ENCODE data around the gene GBP3.
"Not testable (repeated sequence)": the region's sequence is repeated elsewhere in the genome, so short reads cannot be mapped to it uniquely, and the experiment has no call there.

The GBP3 gene

DNA sequence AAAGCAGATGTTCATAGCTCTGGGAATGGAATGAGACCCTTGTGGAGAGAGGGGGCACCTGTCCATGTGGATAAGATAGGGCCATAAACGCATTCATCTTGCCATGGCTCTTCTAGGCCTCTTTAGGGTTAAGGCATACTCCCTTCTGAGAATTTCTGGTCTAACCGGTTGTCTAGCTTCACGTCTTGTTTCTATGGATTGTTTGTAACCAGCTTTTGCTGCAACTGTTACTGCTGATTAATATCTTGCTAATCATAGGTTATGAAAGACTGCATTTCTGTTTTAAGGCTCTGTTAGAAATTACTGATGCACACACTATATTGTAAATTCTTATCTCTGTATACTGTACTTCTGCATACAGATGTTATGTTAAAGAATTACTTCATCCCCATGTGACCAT lies 4.3 kb downstream of the GBP3 start:
- H3K27ac Mint-ChIP-seq; H3K27me3 Mint-ChIP-seq; H3K9me3 Mint-ChIP-seq; H3K4me3 Mint-ChIP-seq; intact Hi-C loops (cut with micrococcal nuclease): not testable (repeated sequence)
- peaks cover 67% of the 10 kb centered on the region for H3K36me3 Mint-ChIP-seq (ENCODE audit: low read depth)
- H3K4me1 Mint-ChIP-seq (ENCODE audit: low read depth), result peaks cover 25% of the 10 kb centered on the region

DNA sequence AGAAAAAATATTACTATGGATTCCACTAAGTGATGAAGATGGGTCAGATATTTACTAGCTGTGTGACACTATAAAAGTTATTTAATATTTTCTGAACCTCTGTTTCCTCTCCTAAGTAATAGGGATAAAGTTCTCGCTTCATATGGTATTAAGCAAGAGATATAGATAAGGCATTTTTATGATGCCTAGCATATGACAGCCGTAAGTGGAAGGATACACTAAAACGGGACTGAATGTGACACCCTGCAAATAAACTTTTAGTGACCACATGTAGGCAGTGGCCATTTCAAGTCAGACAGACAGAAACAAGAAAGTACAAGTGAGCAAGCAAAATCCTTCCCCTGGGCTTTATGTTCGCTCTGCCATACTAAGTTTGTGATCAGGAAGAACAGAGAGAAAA lies 14.2 kb downstream of the GBP3 start:
- Mint-ChIP-seq H3K4me1 (ENCODE audit: low read depth) (peaks cover 19% of the 10 kb centered on the region), H3K27me3 (no peaks in the 10 kb centered on the region), H3K9me3 (no peaks in the 10 kb centered on the region), H3K4me3 (no peak overlapping the region), H3K27ac (no peak overlapping the region), H3K36me3 (ENCODE audit: low read depth) (peaks cover 85% of the 10 kb centered on the region)
- intact Hi-C loops (cut with micrococcal nuclease), result no loop called here

DNA sequence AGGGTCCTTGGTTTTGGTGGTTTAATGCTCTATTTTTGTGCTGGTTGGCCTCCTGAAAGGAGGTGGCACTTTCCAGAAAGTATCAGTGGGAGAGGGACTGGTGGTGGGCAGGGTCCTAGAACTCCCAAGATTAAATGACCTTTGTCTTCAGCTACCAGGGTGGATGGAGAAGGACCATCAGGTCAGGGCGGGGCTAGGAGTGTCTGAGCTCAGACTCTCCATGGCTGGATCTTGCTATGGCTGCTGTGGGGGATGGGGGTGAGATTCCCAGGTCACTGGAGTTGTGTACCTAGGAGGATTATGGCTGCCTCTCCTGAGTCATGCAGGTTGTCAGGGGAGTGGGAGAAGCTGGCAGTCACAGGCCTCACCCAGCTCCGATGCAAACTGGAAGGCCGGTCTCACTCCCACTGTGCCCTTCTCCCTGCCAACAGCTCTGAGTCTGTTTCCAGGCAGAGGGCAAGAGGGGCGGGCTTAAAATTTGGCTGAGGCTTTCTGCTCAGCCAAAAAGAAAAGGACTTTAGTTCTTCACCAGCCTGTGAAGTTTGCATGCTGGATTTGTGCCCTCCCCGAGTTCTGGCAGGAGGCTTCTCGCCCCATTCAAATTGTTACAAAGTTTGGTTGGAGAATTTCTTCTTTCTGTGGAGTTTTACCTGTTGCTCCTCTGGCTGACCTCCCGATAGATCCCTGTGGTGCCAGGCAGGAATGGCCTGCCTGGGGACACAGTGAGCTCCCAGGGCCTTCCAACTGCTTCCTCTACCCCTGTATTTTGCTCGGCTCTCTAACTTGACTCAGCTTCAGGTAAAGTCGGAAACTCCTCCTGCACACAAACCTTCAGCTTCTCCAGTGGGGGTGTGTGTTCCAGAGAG lies 17.1 kb downstream of the GBP3 start:
- intact Hi-C loops (cut with micrococcal nuclease), result no loop called here

DNA sequence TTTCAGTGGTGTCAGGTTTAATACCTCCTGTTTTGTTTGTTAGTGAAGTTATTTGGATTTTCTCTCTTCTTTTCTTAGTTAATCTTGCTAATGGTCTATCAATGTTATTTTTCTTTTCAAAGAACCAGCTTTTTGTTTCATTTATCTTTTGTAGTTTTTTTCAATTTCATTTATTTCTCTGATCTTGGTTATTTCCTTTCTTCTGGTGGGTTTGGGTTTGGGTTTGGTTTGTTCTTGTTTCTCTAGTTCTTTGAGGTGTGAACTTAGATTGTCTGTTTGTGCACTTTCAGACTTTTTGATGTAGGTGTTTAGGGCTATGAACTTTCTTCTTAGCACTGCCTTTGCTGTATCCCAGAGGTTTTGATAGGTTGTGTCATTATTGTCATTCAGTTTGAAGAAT lies 20.5 kb downstream of the GBP3 start:
- Mint-ChIP-seq H3K36me3 (ENCODE audit: low read depth) (peaks cover 33% of the 10 kb centered on the region), H3K27ac (peak overlapping the region; percentile 16), H3K4me1 (ENCODE audit: low read depth) (peaks cover 37% of the 10 kb centered on the region)
- not testable (repeated sequence) for H3K4me3 Mint-ChIP-seq, H3K27me3 Mint-ChIP-seq, H3K9me3 Mint-ChIP-seq
- intact Hi-C loops (cut with micrococcal nuclease), result loop anchor here (5.0 kb wide), 1 partner anchor 275 kb away; no protein-coding TSS in a partner anchor

More for the DNA sequence above, 17.1 kb downstream of the GBP3 start:
- peaks cover 37% of the 10 kb centered on the region for H3K4me1 Mint-ChIP-seq (ENCODE audit: low read depth)
- no peaks in the 10 kb centered on the region for H3K9me3 Mint-ChIP-seq
- peaks cover 61% of the 10 kb centered on the region for H3K36me3 Mint-ChIP-seq (ENCODE audit: low read depth)
- no peak overlapping the region for H3K4me3 Mint-ChIP-seq
- no peaks in the 10 kb centered on the region for H3K27me3 Mint-ChIP-seq
- peak overlapping the region; percentile 68 for H3K27ac Mint-ChIP-seq

DNA sequence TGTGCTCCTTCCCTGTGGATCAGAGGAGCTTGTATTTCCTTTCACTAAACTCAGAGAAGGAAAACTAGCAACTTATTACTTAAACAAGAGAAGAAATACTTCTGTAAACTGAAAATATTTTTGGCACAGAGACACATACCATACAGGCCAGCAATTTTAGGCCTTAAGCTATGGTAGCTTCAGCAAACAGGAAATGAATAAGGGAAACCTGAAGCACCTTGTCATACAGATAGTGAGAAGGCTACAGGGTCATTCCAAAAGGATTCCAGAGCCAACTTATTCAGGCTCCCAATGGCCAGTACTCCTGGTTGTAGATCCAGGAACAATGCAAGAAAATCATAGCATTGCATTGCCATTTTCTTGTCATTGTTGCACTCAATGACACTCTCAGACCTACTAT lies 21.2 kb downstream of the GBP3 start:
- peaks cover 30% of the 10 kb centered on the region for H3K36me3 Mint-ChIP-seq (ENCODE audit: low read depth)
- intact Hi-C loops (cut with micrococcal nuclease), result loop anchor here (2.0 to 5.0 kb wide), 3 partner anchors 276 to 455 kb away; no protein-coding TSS in a partner anchor
- peaks cover 37% of the 10 kb centered on the region for H3K4me1 Mint-ChIP-seq (ENCODE audit: low read depth)

DNA sequence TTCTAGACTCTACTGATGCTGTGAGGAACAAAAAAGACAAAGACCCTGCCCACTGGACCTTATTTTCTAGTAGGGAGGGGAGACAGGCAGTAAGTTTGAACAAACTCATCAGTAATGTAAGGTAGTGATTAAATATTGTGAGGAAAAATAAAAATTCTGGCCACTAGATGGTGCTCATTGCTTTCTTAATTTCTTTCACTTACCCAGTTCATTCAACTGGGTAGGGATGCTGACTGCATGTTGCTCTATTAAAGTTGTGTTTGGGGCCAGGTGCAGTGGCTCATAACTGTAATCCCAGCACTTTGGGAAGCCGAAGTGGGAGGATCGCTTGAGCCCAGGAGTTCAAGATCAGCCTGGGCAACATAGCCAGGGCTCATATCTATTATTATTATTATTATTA lies 23.9 kb downstream of the GBP3 start:
- Mint-ChIP-seq H3K36me3 (ENCODE audit: low read depth) (peaks cover 6% of the 10 kb centered on the region), H3K4me3 (no peak overlapping the region), H3K27me3 (no peaks in the 10 kb centered on the region), H3K27ac (no peak overlapping the region), H3K4me1 (ENCODE audit: low read depth) (peaks cover 18% of the 10 kb centered on the region), H3K9me3 (no peaks in the 10 kb centered on the region)
- intact Hi-C loops (cut with micrococcal nuclease), result loop anchor here (5.0 kb wide), 1 partner anchor 89 kb away; no protein-coding TSS in a partner anchor

More for the DNA sequence above, 21.2 kb downstream of the GBP3 start:
- Mint-ChIP-seq H3K27ac (no peak overlapping the region), H3K27me3 (no peaks in the 10 kb centered on the region), H3K4me3 (no peak overlapping the region), H3K9me3 (no peaks in the 10 kb centered on the region)

DNA sequence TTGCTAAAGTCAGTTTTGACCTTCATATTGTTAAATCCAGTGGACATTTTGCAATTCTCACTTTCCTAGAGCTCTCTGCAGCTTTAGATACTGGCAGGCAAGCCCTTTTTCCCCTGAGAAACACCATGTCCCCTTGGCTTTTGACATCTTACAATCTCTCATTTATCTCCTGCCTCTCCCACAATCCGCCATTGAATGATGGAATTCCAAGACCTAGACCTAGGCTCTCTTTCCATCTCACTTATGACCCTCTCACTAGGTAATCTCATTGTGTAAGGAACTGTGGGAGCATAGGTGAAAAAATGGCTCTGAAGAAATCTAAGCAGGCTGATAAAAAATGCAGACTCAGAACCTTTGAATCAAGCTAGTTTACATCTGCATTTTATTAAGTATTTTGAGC lies 32.2 kb downstream of the GBP3 start:
- Mint-ChIP-seq H3K9me3 (no peaks in the 10 kb centered on the region), H3K4me3 (no peak overlapping the region), H3K27ac (no peak overlapping the region), H3K27me3 (no peaks in the 10 kb centered on the region), H3K36me3 (ENCODE audit: low read depth) (peaks cover 34% of the 10 kb centered on the region), H3K4me1 (ENCODE audit: low read depth) (peaks cover 41% of the 10 kb centered on the region)
- intact Hi-C loops (cut with micrococcal nuclease), result no loop called here

DNA sequence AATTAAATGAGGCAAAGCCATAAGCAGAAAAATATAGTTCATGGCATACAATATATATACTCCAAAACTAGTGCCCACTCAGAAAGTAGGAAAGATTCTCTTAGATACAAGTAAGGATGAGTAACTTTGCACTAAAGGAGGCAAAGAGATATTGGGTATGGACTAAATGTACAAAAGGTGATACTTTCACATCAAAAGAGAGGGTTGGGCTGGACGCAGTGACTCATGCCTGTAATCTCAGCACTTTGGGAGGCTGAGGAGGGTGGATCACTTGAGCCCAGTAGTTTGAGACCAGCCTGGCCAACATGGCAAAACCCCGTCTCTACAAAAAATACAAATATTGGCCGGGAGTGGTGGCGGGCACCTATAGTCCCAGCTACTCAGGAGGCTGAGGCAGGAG lies 37.0 kb downstream of the GBP3 start:
- no peaks in the 10 kb centered on the region for H3K27me3 Mint-ChIP-seq
- H3K27ac Mint-ChIP-seq, result no peak overlapping the region
- H3K9me3 Mint-ChIP-seq, result no peaks in the 10 kb centered on the region
- peaks cover 52% of the 10 kb centered on the region for H3K36me3 Mint-ChIP-seq (ENCODE audit: low read depth)
- H3K4me1 Mint-ChIP-seq (ENCODE audit: low read depth), result peaks cover 63% of the 10 kb centered on the region
- no peak overlapping the region for H3K4me3 Mint-ChIP-seq
- intact Hi-C loops (cut with micrococcal nuclease), result no loop called here

DNA sequence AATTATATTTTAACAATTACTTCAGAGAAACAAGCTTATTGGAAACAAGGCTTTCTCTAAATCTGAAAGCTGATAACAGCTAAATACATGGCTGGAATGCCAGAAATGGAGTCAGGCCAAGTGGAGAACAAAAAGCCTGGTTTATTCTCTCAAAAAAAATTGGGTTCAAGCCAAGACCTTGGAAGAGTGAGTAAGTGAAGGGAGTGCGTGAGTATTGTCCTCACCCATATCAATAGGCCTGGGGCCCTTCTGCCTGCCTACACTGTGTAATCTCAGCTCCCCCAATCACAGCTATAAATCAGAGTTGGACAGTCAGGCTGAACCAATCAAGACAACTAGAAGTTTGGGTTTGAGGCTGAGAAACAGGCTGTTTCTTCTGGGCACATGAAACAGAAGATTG lies 37.6 kb downstream of the GBP3 start:
- Mint-ChIP-seq H3K4me1 (ENCODE audit: low read depth) (peaks cover 60% of the 10 kb centered on the region), H3K36me3 (ENCODE audit: low read depth) (peaks cover 53% of the 10 kb centered on the region), H3K4me3 (no peak overlapping the region), H3K27me3 (no peaks in the 10 kb centered on the region), H3K27ac (no peak overlapping the region), H3K9me3 (no peaks in the 10 kb centered on the region)
- intact Hi-C loops (cut with micrococcal nuclease), result no loop called here

DNA sequence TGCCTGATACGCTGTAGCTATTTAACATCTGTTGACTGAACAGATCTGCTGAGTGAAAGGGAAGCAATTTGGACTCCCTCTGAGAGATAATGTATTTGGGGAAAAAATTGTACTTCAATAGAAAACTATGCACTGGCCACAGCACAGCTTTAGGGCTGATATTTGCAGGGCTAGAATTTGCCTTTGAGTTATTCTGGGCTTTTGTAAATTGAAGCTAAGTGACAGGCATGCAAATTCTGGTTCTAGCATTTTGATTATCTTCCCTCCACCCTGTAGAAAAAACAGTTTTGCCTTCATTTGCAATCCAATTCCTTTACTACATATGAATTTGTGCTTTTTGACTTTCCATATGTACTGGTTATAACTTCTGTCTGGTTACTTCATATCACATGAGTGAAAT lies 38.1 kb downstream of the GBP3 start:
- Mint-ChIP-seq H3K27ac (no peak overlapping the region), H3K4me1 (ENCODE audit: low read depth) (peaks cover 60% of the 10 kb centered on the region), H3K27me3 (no peaks in the 10 kb centered on the region), H3K9me3 (no peaks in the 10 kb centered on the region), H3K36me3 (ENCODE audit: low read depth) (peaks cover 54% of the 10 kb centered on the region), H3K4me3 (no peak overlapping the region)
- intact Hi-C loops (cut with micrococcal nuclease), result no loop called here

DNA sequence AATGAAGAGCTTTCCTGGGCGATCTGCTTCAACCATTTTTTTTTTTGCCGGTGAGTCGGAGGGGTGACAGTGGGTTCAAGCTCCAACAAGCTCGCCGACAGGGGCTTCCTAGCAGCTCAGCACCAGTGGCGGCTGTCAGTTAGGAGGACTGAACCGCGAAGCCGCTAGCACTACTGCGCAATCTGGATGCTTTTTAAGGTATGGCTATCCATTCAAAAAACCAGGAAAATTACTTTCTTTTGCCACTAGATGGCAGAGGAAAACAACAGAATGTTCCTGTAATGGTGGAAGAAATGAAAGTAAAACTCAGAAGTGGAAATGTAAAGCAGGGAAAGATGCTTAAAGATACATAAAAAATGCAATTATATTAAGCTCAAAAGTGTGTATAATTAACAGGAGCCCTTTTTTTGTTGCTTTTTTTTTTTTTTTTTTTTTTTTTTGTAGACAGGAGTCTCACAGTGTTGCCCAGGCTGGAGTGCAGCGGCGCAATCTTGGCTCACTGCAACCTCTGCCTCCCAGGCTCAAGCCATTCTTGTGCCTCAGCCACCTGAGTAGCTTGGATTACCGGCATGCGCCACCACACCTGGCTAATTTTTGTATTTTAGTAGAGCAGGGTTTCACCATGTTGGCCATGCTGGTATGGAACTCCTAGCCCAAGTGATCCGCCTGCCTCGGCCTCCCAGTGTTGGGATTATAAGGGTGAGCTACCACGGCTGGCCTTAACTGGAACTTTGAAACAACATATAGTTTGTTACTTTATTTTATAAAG lies 38.7 kb downstream of the GBP3 start:
- peaks cover 55% of the 10 kb centered on the region for H3K4me1 Mint-ChIP-seq (ENCODE audit: low read depth)

DNA sequence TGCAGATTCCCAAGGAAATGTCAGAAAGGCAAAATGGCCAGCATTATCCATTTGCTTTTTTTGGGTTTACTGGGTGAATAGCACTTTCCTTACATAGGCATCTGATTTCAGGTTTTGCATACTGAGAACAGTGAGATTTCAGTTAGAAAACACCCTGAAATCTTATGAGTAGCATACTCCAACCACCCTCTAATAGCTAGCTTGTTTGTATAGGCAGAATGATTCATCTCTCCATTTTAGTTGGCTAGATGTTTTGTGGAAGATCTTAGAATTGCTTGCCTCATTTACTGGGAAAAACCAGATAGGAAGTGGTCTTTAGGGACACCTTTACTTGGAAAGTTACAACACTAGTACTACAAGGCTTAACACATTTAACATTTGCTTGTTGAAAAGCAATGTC lies 40.6 kb downstream of the GBP3 start:
- intact Hi-C loops (cut with micrococcal nuclease), result no loop called here
- peaks cover 55% of the 10 kb centered on the region for H3K36me3 Mint-ChIP-seq (ENCODE audit: low read depth)

More for the DNA sequence above, 38.7 kb downstream of the GBP3 start:
- Mint-ChIP-seq H3K4me3 (peak overlapping the region; percentile 17), H3K36me3 (ENCODE audit: low read depth) (peaks cover 56% of the 10 kb centered on the region), H3K9me3 (no peaks in the 10 kb centered on the region), H3K27me3 (no peaks in the 10 kb centered on the region), H3K27ac (no peak overlapping the region)
- intact Hi-C loops (cut with micrococcal nuclease), result no loop called here

DNA sequence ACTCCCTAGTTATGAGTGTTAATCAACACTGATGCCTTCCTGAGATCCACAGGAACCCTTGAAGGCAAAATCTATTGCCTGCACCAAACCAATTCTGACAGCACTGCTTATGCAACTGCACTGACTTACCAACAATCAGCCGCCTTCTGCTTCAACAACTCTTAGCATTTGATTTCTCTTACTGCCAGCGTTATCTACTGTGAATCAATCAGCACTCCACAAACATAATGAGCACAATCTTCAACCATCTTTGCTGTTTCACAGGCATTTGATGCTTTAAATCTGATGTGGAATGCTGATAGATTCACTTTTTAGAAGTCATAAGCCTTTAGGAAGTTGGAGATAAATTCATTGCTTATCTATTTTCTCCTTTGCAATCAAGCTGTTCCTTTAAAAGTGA lies 41.2 kb downstream of the GBP3 start:
- H3K4me3 Mint-ChIP-seq; intact Hi-C loops (cut with micrococcal nuclease); H3K27me3 Mint-ChIP-seq; H3K9me3 Mint-ChIP-seq: not testable (repeated sequence)
- peak overlapping the region; percentile 6 for H3K27ac Mint-ChIP-seq
- peaks cover 50% of the 10 kb centered on the region for H3K36me3 Mint-ChIP-seq (ENCODE audit: low read depth)
- peaks cover 44% of the 10 kb centered on the region for H3K4me1 Mint-ChIP-seq (ENCODE audit: low read depth)

More for the DNA sequence above, 40.6 kb downstream of the GBP3 start:
- no peaks in the 10 kb centered on the region for H3K9me3 Mint-ChIP-seq
- H3K27me3 Mint-ChIP-seq, result no peaks in the 10 kb centered on the region
- no peak overlapping the region for H3K4me3 Mint-ChIP-seq
- H3K27ac Mint-ChIP-seq, result peak overlapping the region; percentile 6
- H3K4me1 Mint-ChIP-seq (ENCODE audit: low read depth), result peaks cover 46% of the 10 kb centered on the region

DNA sequence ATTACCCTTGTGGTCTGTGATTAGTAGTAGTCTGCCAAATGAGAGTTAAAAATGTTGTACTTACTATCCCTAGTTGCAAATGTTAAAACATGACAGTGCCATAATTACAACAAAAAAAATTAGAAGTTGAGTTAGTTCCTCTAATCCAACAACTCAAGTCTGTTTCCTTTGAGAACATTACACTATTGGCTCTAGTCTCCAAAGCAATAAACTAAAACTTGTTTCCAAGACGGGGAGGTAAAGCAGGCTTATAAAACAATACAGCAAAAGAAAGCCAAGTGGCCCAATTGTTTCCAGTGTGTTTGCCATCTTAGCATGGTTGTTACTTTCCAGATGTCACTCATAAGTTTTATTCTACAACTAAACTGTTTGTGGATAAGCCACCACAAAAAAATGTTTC lies 41.8 kb downstream of the GBP3 start:
- H3K27ac Mint-ChIP-seq, result peak overlapping the region; percentile 6
- H3K4me3 Mint-ChIP-seq, result no peak overlapping the region
- no peaks in the 10 kb centered on the region for H3K9me3 Mint-ChIP-seq
- H3K27me3 Mint-ChIP-seq, result no peaks in the 10 kb centered on the region
- H3K4me1 Mint-ChIP-seq (ENCODE audit: low read depth), result peaks cover 41% of the 10 kb centered on the region
- peaks cover 47% of the 10 kb centered on the region for H3K36me3 Mint-ChIP-seq (ENCODE audit: low read depth)
- intact Hi-C loops (cut with micrococcal nuclease), result no loop called here
